Stimulated activated CD8-positive, alpha-beta memory T cell treated with anti-CD3 and anti-CD28 coated beads, Interleukin-7, amount 100 ng/mL, for 24 hours (primary cell): ENCODE data around the gene DBX2.
"Not testable (repeated sequence)": the region's sequence is repeated elsewhere in the genome, so short reads cannot be mapped to it uniquely, and the experiment has no call there.

ENCODE experiments used
- DNase-seq: peaks from one replicate; pipeline ENCODE4 v3.0.0-alpha.2; 2020; ENCODE audit warnings: low read depth

Gene DBX2

DNA sequence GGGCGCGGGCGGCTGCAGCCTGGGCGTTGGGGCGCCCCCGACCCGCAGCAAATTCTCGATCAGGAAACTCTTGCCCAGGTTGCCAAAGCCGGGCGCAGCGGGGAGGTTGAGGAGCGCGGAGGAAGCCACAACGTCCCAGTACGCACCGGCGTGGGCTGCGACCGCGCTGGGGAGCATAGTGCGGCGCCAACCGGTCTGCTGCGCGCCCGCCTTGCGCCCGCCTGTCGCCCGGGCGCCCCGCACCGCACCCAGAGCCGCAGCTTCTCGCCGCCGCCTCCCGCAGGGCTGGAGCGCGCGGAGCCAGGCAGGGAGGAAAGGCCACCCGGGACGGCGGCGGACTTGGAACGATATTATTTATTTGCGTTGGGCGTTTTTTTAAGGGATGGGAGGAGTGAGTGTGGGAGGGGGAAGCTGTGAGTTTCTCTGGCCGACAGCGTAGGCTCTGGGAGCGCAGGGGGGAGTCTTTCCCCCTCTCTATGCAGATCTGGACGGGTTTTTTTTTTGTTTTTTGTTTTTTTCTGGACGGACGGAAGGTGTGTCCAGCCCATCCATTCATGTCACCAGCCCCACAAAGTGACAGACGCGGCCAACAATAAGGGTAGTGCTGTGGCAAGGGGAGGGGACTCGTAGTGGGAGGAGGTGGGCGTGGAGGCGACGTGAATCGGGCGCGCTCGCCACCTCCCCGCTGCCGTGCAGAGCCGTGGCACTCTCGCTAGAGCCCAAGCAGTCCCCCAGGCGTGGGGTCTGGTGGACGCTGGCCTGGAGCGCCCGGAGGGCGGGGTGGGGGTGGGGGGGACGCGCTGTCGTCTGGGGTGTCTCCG is at the start of gene DBX2:
Gene DBX2 (minus strand): TSS at position 349 of the 821 bp plus-strand sequence. CDS start 172 bp downstream, at position 177.
- DNase-seq, result no peak

- no peak for DNase-seq
Observed at GRCh38 chr12:45098766-45099165, 47.9 kb upstream of the DBX2 start.

DNA sequence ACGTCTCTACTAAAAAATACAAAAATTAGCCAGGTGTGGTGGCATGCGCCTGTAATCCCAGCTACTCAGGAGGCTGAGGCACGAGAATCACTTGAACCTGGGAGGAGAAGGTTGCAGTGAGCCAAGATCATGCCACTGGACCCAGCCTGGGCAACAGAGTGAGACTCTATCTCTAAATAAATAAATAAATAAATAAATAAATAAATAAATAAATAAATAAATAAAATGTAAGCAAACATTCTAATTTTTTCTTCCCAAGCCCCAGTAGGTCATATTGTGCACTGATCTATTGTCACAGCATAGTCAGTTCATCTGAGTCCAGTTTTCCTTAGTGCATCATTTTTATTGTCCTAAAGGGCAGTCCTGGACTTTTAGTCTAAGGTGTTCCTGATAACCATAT is 44.5 kb upstream of the DBX2 start:
- not testable (repeated sequence) for DNase-seq

- no peak for DNase-seq
Observed at GRCh38 chr12:45093051-45093450, 42.2 kb upstream of the DBX2 start.

- DNase-seq, result no peak
Observed at GRCh38 chr12:45089411-45090075, 38.6 kb upstream of the DBX2 start.

- no peak for DNase-seq
Observed at GRCh38 chr12:45088608-45089007, 37.7 kb upstream of the DBX2 start.

GRCh38 chr12:45084248-45084647 is 33.3 kb upstream of the DBX2 start:
- not testable (repeated sequence) for DNase-seq

- no peak for DNase-seq
Observed at GRCh38 chr12:45077251-45077650, 26.4 kb upstream of the DBX2 start.

DNA sequence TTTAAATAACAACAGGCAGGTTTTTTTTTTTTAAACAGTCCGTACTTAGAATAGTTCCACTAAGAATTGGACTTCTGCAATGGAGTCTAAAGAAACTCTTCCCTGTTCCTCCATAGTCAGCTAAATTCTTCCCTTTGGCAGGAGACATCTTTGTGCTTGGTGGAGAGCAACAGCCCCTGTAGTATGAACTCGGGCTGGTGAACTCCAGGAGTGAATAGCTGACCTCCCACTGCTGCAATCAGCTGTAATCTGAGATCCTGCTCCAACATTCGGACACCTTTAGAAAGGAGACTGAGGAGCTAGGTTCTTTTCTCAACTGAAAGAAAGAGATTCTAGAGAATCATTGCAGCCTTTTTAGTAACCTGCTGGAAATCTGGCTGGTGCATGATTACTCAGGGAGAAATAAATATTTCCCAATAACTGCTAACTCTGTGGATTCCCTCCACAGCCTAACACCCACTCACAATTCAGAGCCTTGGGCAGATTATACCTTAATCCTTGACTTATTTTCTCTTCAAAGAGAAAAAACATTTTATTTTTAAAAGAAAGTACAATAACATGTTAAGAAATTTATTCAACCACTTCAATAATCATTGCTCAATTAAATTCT is 25.6 kb upstream of the DBX2 start:
- DNase-seq, result no peak

- no peak for DNase-seq
Observed at GRCh38 chr12:45075587-45076282, 24.8 kb upstream of the DBX2 start.

- no peak for DNase-seq
Observed at GRCh38 chr12:45065125-45065626, 14.3 kb upstream of the DBX2 start.

DNA sequence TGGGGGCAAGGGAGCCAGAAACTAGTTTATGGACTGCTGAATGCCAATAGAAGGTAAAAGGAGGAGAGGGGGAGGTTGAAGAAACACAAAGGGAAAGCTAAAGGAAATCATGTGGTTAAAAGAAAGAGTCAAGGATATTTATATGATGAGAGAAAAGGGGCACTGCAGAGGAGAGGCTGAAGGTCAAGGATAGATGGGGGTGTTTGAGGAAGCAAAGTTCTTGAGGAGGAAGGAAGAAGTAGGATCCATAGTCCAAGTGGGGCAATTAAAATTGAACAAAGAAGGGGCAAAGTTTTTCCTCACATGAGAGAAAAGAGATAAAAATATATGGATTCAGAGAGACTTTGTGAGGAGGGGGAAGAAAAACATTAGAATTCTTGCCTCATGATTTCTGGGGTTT is 10.1 kb upstream of the DBX2 start:
- DNase-seq, result no peak

GRCh38 chr12:45051572-45052125 is 750 bp upstream of the DBX2 start:
- DNase-seq, result no peak

DNA sequence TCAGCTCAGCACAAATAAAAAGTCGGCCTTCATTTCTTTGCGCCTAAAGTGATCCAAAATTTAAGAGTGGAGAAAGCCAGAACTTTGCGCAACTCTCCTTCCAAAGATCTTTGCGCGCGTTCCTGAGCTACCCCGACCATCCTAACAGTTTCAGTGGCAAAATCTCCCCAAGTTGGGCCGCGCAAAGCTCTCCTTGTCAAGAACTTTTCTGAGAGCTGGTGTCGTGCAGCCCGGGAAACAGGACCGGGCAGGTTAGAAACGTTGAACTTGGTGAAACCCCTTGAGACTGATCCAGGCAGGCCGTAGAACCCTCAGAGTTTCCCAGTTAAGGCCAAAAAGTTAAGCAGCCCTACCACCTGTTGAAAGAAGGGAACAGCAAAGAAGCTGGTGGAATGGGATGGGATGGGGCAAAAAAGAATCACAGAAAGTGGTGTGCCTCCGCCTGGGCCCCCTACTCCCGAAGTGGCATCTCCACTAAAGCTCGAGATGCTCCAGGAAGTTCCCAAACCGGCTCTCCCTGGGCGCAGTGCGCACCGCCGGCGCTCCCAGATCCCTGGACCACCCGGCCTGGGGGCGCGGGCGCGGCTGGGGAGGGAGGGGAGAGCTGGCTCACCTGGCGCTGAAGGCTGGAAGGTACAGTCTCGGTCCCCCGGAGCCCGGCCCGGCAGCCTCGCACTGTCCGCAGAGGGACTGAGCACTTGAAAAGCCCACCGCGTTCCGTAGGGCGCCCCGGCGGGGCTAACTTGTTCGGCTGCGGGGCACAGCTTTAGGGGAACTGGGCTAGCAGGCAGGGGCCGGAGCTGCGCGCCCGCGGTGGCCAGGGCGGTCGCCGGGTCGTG is 768 bp downstream of the DBX2 start:
- DNase-seq, result no peak

DNA sequence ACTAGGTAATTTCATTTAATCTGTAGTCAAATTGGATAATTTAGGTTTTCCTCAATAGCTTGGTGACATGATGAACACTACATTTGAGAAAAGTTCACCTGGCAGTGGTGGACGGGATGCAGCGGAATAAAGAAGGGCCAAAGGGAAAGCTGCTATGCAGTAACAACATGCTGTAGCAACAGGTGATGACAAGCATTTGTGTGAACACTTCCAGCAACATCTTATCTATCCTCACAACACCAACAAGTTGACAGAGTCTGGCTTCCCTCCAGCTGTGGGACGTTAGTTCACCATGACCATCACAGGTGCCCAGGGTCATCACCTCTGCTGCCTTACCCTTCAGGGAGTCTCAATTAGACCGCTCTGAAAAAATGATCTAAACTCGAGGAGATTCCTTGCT is 8.3 kb downstream of the DBX2 start:
- DNase-seq, result no peak

DNA sequence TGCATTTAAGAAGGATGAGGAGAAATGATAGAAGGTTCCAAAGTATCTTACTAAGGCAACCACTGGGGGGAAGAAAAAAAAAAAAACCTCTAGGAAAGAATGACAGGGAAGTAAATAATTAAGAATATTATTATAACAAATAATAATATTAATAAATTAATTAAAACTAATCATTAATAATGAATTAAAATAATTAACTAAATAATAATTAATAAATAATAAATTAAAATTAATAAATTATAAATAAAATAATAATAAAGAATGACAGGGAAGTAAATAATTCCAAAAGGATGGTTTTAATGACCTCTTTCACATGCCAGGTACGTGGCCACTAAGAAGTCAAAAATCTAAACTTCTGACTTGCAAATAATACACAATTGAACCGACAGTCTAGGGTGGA is 9.9 kb downstream of the DBX2 start:
- DNase-seq, result no peak

DNA sequence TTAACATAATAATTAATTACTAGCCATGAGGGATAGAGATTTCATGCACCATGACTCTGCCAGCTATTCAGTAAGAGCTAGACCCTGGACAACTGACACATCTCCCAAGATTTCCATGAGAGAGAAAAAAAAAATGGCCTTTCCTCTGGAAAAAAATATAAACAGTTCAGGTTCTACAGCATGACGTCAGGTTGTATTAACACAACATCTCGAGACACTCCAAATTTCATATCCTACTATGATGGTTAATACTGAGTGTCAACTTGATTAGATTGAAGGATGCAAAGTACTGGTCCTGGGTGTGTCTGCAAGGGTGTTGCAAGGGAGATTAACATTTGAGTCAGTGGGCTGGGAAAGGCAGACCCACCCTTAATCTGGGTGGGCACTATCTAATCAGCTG is 11.1 kb downstream of the DBX2 start:
- DNase-seq, result no peak

DNA sequence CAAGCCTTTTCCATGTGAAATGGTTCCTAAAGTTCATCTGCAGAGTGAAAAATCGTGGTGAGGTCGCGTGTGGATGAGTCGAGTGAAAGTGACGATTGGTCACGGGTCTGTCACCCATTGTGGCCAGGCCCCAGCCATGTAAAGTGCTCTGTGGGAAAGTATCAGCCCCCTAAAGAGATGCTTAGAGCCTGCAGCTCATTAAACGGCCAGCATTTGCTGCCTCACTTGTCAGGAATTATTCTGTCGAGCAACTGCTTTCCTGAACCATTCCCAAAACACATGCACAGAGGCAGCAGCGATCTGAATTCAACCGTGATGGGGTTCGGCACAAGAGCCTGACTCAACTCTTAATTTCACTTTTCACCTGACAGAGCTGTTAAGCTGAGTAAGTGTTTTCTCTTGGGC is 16.0 kb downstream of the DBX2 start:
- no peak for DNase-seq

- no peak for DNase-seq
Observed at GRCh38 chr12:45017916-45018315, 33.0 kb downstream of the DBX2 start.

- no peak for DNase-seq
Observed at GRCh38 chr12:45014396-45014795, 36.5 kb downstream of the DBX2 start.

GRCh38 chr12:45012749-45013148 is 38.1 kb downstream of the DBX2 start:
- DNase-seq, result no peak
